GM18867 (cell line): ENCODE data around the gene NKTR.

Experiments
- ATAC-seq: cut with Tn5 transposase; IDR thresholded peaks from one replicate; pipeline ENCODE4 v1.9.1; 2021; ENCODE audit warnings: mild to moderate bottlenecking, moderate library complexity; ENCODE audit not compliant: unreplicated experiment

Gene NKTR

GRCh38 chr3:42680271-42680670, 79.8 kb downstream of the NKTR start:
- ATAC-seq: no peak

GRCh38 chr3:42680806-42681205, 80.3 kb downstream of the NKTR start:
- ATAC-seq: no peak

- ATAC-seq: no peak
Measured at GRCh38 chr3:42681361-42682038, 81.0 kb downstream of the NKTR start.

- ATAC-seq: no peak
Measured at GRCh38 chr3:42682301-42683070, 82.0 kb downstream of the NKTR start.

GRCh38 chr3:42683875-42684598, 83.6 kb downstream of the NKTR start:
- ATAC-seq: no peak

- no peak for ATAC-seq
Measured at GRCh38 chr3:42684632-42685362, 84.3 kb downstream of the NKTR start.

GRCh38 chr3:42685363-42685881, 84.9 kb downstream of the NKTR start, which contains the start of gene KLHL40:
Gene KLHL40, plus strand, starts transcription at chr3:42685537. Its CDS starts 82 bp downstream, at chr3:42685619.
- ATAC-seq: no peak

GRCh38 chr3:42685891-42686820, 85.7 kb downstream of the NKTR start:
- ATAC-seq: no peak

GRCh38 chr3:42686832-42687650, 86.6 kb downstream of the NKTR start:
- no peak for ATAC-seq

- no peak for ATAC-seq
Measured at GRCh38 chr3:42688016-42688415, 87.5 kb downstream of the NKTR start.

GRCh38 chr3:42688487-42689420, 88.3 kb downstream of the NKTR start:
- ATAC-seq: no peak

- no peak for ATAC-seq
Measured at GRCh38 chr3:42689421-42690014, 89.0 kb downstream of the NKTR start.

- no peak for ATAC-seq
Measured at GRCh38 chr3:42690191-42690590, 89.7 kb downstream of the NKTR start.

GRCh38 chr3:42690766-42691680, 90.5 kb downstream of the NKTR start:
- no peak for ATAC-seq

- no peak for ATAC-seq
Measured at GRCh38 chr3:42691816-42692666, 91.6 kb downstream of the NKTR start.
